GM08714 (cell line): ENCODE results near the gene MBNL2.

Experiments
- H3K4me3 ChIP-seq: fragments of 200-500 bp; sonication (Bioruptor generic); 2 replicates; pipeline ENCODE4 v1.5.1; 2014; ENCODE audit warnings: mild to moderate bottlenecking, low read length, inconsistent platforms
- ZNF274 ChIP-seq: IDR thresholded peaks from 2 replicates; pipeline ENCODE4 v1.6.1; 2012; ENCODE audit warnings: mild to moderate bottlenecking, low read depth, low read length

The MBNL2 gene

DNA sequence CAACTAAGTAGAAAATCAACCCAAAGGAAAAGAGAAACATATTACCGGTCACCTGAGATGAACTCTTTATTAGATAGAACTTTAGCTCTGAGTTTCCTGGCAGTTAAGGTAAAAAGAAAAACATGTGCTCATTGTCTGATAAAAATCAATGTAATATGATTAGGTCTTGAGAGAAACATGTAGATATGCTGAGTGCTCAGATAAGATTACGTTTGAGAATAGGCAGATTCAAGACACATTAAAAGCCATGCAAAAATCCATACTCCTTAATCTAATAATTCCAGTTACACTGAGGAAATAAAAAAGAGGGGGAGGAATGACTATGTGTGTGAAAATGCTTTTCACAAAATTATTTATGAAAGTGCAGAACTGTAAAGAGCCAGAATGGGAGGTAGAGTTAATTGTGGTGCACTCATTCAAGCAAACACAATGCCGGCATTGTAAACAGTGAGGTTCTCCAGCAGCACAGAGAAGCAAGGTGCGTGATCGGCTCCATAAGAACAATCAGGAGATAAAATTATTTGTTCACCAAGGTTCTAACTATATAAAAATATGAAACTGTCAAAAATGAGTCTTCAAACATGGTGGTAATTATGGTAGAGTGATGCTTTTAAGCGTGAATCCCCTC lies 88.8 kb downstream of the MBNL2 start:
- TF ChIP-seq ZNF274 = no peak

DNA sequence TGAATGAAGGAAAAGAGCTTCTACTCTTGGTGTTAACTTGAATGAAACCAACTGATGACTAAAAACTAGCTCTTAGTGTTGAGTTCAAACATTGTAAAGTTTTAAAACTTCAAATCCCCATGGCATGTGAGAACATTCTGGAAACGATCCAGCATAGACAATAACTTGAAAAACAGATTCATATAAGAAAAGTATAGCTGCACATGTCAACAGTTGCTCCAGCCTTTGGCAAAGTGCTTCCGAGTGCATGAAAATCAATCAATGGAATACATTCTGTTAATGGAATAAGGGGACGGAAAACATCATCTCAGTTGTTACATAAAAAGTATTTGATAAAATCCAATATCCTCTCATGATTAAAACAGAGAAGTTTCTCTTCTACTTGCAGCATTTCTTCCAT lies 89.8 kb downstream of the MBNL2 start:
- no peak for TF ChIP-seq ZNF274
- H3K4me3 ChIP-seq = no peak overlapping the region

More for the DNA sequence above, 88.8 kb downstream of the MBNL2 start:
- H3K4me3 ChIP-seq = no peak overlapping the region

DNA sequence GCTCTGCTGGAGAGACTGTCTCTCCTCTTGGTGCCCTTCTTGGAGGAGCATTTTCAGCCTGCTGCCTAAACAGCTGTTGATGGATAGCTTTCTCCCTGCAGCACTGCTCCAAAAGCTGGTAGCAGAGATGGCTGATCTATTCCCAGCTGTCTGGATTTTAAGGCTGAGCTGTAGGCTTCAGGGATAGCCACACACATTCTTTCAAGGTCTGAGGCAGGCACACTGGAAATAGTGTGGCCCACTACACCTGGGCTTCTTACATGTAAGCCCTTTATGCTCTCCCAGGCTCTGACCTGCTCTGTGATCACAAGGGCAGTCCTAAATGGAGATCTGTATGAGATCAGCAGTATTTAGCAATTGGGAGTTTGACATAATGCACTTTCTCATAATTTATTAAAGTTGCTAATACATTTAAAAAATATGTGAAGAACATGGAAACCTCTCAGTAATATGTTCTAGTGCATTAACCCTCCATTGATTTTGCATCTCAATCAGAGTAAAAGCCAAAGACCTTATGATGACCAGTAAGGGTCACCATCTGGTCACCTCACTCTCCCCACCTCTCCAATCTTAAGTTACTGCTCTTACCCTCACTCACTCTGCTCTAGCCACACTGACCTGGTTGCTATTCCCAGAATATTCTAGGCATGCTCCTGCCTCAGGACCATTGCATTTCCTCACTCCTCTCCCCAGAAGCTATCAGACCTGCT lies 91.6 kb downstream of the MBNL2 start:
- TF ChIP-seq ZNF274 = no peak
- H3K4me3 ChIP-seq = no peak overlapping the region

DNA sequence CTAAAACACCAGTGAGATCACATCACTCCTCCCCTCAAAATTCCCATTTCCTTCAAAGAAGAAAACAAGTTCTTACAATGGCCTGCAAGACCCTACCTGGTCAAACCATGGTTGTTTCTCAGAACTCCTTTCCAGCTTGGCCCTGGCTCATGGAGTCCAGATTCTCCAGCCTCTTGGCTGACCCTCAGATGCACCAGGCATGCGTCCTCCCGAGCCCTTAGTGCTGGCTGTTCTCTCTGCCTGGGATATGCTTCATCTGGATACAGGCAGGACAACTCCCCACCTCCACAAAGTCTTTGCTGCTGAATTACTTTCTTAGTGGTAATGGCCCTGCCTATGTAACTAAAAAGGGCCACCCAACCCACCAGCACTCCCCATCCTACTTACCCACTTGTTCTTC lies 94.3 kb downstream of the MBNL2 start:
- TF ChIP-seq ZNF274 = no peak
- H3K4me3 ChIP-seq = no peak overlapping the region

DNA sequence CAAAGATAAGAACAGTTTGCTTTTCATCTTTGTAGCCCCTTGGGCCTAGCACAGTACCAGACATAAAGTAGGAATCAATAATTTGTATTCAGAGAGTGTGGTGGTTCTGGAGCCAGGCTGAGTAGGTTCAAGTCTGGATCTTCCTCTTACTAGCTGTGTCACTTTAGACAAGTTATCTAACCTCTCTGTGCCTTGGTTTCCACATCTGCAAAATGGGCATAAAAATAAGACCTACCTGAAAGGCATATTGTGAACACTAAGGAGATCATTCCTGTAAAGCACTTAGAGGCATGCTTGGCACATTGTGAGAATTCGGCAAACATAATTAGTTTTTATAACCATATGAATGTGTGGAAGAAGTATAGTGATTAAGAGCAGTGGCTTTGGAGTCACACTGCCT lies 95.8 kb downstream of the MBNL2 start:
- no peak overlapping the region for H3K4me3 ChIP-seq
- TF ChIP-seq ZNF274 = no peak

DNA sequence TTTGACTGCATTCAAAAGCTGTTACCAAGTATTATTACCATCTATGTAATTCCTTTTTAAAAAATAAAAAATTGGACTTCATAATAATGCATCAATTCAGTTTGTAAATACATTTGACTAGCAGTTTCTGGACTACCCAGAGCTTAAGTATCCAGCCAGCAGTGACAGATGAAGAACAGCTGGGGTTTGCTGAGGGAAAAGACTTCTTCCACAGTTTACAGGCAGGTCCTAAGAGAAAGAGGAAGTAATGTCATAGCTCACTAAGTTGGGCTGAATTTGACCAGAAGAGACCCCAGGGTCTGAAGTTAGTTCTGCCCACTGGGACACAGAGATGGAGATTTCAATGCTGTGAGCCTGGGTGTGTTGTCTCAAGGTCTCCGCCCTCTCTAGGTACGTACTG lies 96.4 kb downstream of the MBNL2 start:
- H3K4me3 ChIP-seq = no peak overlapping the region
- no peak for TF ChIP-seq ZNF274

DNA sequence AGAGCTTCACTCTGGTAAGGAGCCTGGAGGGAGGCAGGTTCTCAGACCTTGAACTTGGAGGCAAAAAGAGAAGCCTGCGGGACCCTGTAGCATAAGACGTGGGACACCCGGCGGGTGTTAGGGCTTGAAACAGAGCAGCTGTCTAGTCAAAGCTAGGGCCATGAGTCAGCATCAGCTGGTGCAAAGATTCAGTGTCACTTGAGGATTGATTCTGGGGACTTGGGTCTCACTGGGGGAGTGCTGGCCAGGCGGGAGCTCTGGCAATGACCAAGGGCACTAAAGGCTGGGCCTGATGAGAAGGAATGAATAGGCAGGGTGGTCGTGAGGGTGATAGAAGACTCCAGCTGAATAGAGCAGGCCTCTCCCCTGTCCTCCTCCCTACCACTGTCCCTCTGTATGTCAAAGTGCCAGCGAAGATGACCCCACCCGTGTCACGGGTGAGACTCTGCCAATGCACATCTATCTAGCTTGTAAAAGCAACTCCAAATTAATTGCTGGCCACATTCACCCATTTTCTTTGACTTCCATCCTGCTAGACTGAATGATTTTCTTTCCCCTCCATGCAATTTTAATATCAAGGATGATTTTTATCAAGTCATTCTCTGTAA lies 97.1 kb downstream of the MBNL2 start:
- TF ChIP-seq ZNF274 = no peak

DNA sequence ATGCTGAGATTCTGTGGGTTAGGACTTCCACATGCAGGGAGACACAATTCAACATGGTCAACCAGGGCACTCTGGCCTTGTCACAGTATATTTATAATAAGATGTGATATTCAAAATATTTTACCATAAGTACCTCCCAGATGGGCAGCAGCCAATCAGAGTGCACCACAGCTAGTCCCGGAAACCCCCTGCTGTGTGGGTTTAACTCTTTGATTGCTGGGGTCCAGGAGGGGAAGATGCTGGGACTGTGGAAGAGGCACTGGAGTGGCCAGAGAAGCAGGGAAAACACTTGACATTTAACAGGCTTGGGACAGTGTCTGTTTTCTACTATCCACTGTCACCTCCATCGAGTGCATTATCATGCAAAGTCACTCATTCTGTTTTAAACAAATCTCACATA lies 99.0 kb downstream of the MBNL2 start:
- TF ChIP-seq ZNF274 = no peak
- no peak overlapping the region for H3K4me3 ChIP-seq

More for the DNA sequence above, 97.1 kb downstream of the MBNL2 start:
- H3K4me3 ChIP-seq = no peak overlapping the region

DNA sequence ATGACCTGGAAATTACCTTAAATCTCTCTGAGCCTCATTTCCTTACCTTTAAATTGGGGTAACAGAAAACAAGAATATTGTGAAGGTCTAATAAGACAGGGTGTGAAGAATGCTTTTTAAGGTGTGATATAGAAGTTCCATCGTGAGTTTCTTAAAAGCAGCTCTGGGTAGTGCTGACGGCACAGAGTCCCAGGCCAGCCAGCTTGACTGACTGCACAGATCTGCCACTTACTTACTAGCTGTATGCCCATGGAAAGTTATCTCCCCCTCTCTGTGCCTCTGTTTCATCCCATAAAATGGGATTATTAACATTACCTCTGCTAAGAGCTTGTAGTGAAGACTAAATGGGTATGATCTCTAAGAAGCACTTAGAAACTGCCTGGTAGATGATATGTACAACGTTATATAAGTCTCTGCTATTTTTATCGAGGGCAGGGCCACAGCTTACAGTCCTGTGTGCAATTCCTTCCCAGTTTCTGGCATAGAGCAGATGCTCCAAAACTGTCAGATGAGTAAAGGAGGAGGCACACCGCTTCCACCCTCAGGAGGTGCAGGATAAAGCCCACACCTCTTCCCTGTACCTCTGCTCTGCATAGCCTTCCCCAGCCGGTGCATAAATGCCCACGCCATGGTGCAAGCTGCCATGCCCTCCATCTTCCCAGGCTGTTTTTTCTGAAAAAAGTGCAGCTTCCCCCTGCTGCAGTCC lies 99.6 kb downstream of the MBNL2 start:
- TF ChIP-seq ZNF274 = no peak
- no peak overlapping the region for H3K4me3 ChIP-seq

DNA sequence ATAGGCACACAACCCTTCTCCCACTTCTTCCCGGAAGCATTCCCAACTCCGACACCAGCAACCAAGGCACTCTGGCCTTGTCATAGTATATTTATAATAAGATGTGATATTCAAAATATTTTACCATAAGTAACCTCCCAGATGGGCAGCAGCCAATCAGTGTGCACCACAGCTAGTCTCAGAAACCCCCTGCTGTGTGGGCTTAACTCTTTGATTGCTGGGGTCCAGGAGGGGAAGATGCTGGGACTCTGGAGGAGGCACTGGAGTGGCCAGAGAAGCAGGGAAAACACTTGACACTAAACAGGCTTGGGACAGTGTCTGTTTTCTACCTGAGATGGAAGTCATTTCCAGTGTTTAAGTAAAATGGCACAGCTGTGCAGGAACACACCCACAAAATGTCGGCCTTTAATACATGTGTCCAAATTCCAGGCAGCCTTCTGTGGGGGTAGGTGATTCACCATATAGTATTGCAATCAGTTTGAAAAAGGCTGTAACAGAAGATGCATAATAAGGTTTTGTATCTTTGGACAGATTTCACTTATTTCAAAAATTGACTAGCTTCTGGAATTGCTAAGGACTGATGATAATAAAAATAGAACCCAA lies 100.7 kb downstream of the MBNL2 start:
- no peak overlapping the region for H3K4me3 ChIP-seq
- no peak for TF ChIP-seq ZNF274

DNA sequence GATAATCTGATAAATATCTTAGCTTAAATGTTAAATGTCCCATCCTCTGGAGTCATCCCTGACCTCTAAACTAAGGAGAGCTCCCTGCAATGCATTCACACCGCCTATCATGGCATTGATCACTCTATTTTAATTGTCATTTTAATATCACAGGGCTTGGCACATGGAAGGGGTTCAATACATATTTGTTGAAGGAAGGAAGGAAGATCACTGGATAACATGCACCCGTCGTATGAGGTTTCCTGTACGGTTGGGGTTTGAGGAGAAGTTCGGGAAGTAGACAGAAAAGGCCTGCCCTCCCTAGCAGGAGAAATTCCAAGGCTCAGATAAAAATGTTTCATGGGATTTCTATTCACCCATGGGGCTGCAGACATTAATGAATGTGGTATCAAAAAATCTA lies 102.0 kb downstream of the MBNL2 start:
- TF ChIP-seq ZNF274 = no peak
- H3K4me3 ChIP-seq = no peak overlapping the region

DNA sequence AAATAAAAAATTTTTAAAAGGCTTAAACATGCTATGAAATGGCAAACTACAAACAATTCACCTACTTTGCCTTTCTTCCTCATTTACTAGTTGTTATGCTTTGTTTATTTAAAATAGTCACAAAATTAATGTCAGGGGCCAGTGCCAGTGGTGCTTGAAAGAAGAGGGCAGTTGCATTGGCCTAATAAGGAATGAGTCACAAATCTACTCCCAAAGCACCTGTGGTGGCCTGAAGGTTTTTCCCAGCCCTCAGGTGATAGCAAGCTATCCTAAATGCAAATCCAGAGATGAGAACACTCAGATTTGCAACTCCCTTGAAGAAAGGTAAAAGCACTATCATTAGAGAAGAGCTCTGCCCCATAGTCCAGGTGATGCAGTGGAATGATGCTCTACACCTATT lies 103.6 kb downstream of the MBNL2 start:
- TF ChIP-seq ZNF274 = no peak
- H3K4me3 ChIP-seq = no peak overlapping the region

DNA sequence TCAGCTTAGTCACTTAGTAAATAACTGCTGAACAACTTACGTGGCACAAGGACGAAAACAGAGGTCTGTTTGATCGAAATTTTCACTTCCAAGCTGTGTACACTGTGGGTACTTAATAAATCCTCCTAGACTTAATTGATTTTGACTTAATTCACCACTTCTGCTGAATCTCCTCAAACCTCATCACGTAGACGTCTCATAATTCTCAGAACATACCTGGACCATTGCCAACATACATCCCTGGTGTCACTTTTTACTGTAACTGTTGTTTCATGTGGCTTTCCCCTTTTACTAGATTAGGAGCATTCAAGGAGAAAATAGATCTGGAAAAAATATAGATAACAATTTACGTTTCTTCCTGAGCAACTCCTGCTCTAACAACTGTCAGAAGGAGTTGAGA lies 105.0 kb downstream of the MBNL2 start:
- no peak overlapping the region for H3K4me3 ChIP-seq
- TF ChIP-seq ZNF274 = no peak

DNA sequence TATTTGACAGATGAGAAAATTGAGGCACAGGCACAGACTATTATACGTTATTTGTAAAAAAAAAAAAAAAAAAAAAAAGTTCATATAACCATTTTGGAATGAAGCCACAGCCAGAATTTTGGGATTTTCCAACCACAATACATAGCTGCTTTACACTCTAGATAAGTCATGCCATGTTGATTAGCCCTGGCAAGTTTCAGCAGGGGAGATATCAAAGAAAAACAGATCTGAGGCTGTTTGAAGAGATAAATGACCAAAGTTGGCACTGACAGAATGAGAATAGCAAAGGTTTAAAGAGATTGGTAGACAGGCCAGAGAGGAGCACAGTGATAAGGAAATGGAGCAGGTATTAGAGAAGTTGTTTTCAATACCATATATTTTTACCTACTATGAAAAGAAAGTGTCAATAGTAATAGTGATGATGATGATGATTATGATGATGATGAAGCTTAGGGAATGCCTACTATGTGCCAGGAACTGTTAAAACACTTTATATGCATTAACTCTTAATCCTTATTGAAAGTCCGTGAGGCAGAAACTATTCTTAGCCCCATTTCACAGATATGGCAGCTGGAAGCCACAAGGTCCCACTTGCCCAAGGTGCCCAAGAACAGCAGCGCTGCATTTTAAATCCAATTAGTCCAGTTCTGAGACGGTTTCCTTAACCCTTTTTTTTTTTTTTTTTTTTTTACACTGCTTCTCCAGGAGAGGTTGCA lies 105.5 kb downstream of the MBNL2 start:
- no peak for TF ChIP-seq ZNF274

More for the DNA sequence above, 105.5 kb downstream of the MBNL2 start:
- H3K4me3 ChIP-seq = no peak overlapping the region
